GM19452 (cell line): ENCODE measurements around the gene NBPF3.
"Not testable (repeated sequence)": the region's sequence is repeated elsewhere in the genome, so short reads cannot be mapped to it uniquely, and the experiment has no call there.

ENCODE experiments used
- ATAC-seq: cut with Tn5 transposase; IDR thresholded peaks from one replicate; pipeline ENCODE4 v1.9.1; 2021; ENCODE audit not compliant: unreplicated experiment

NBPF3 gene

GRCh38 chr1:21439721-21440629, at the start of gene NBPF3:
Gene NBPF3, plus strand, starts transcription at chr1:21440137. Its CDS starts 4,950 bp downstream, at chr1:21445087.
- peak; percentile 94 for ATAC-seq

GRCh38 chr1:21391497-21391896, 48.4 kb upstream of the NBPF3 start:
- ATAC-seq, result no peak

- no peak for ATAC-seq
Measured at GRCh38 chr1:21392587-21393263, 47.2 kb upstream of the NBPF3 start.

GRCh38 chr1:21396516-21396915, 43.4 kb upstream of the NBPF3 start:
- ATAC-seq, result no peak

GRCh38 chr1:21397813-21398188, 42.1 kb upstream of the NBPF3 start:
- no peak for ATAC-seq

GRCh38 chr1:21401726-21402346, 38.1 kb upstream of the NBPF3 start:
- not testable (repeated sequence) for ATAC-seq

GRCh38 chr1:21406659-21407058, 33.3 kb upstream of the NBPF3 start:
- no peak for ATAC-seq

GRCh38 chr1:21409897-21410296, 30.0 kb upstream of the NBPF3 start:
- ATAC-seq, result not testable (repeated sequence)

- no peak for ATAC-seq
Measured at GRCh38 chr1:21414015-21414414, 25.9 kb upstream of the NBPF3 start.

GRCh38 chr1:21420378-21420777, 19.6 kb upstream of the NBPF3 start:
- ATAC-seq, result not testable (repeated sequence)

- not testable (repeated sequence) for ATAC-seq
Measured at GRCh38 chr1:21421307-21421706, 18.6 kb upstream of the NBPF3 start.

GRCh38 chr1:21427798-21428480, 12.0 kb upstream of the NBPF3 start:
- ATAC-seq, result not testable (repeated sequence)

- not testable (repeated sequence) for ATAC-seq
Measured at GRCh38 chr1:21428481-21429073, 11.4 kb upstream of the NBPF3 start.

GRCh38 chr1:21429210-21429609, 10.7 kb upstream of the NBPF3 start:
- ATAC-seq, result not testable (repeated sequence)

GRCh38 chr1:21430875-21431274, 9.1 kb upstream of the NBPF3 start:
- ATAC-seq, result not testable (repeated sequence)

- ATAC-seq, result no peak
Measured at GRCh38 chr1:21434394-21434793, 5.5 kb upstream of the NBPF3 start.

GRCh38 chr1:21435646-21436487, 4.1 kb upstream of the NBPF3 start:
- no peak for ATAC-seq

GRCh38 chr1:21436488-21437340, 3.2 kb upstream of the NBPF3 start:
- no peak for ATAC-seq

GRCh38 chr1:21437341-21437640, 2.6 kb upstream of the NBPF3 start:
- ATAC-seq, result no peak
